GM23338 (cell line): Measurements from ENCODE around the gene PIAS4. TPM values are rescaled to one million over a fixed set of nuclear protein-coding genes. Genes with fewer than 3 reads are reported as not detected.

ENCODE experiments used
- ATAC-seq: fragments of 200-7000 bp; cut with Tn5 transposase; 3 replicates; pipeline ENCODE4 v1.9.1; 2020
- DNase-seq: peaks from one replicate; pipeline ENCODE4 v3.0.0-alpha.2; 2015; ENCODE audit warnings: low spot score
- H2AFZ ChIP-seq: fragments of 200-600 bp; sonication (generic); 2 replicates; pipeline ENCODE4 v1.8.0; 2016; ENCODE audit warnings: antibody characterized with exemption, mild to moderate bottlenecking, moderate library complexity
- H3F3A ChIP-seq: fragments of 200-600 bp; sonication (generic); replicated peaks from 2 replicates; pipeline ENCODE4 v1.8.0; 2017; ENCODE audit warnings: antibody characterized with exemption, mixed run types, low read depth
- H3K27ac ChIP-seq: fragments of 200-600 bp; sonication (generic); 2 replicates; pipeline ENCODE4 v1.6.1; 2016; ENCODE audit warnings: low read depth
- H3K27me3 ChIP-seq: fragments of 200-600 bp; sonication (generic); 2 replicates; pipeline ENCODE4 v1.8.0; 2016; ENCODE audit warnings: mild to moderate bottlenecking, mixed run types, moderate library complexity; ENCODE audit not compliant: insufficient read depth
- H3K36me3 ChIP-seq: fragments of 200-600 bp; sonication (generic); 2 replicates; pipeline ENCODE4 v1.8.0; 2016; ENCODE audit warnings: mild to moderate bottlenecking; ENCODE audit not compliant: insufficient read depth
- H3K4me1 ChIP-seq: fragments of 200-600 bp; sonication (generic); 2 replicates; pipeline ENCODE4 v1.8.0; 2016; ENCODE audit warnings: mild to moderate bottlenecking, moderate library complexity; ENCODE audit not compliant: insufficient read depth
- H3K4me2 ChIP-seq: fragments of 200-600 bp; sonication (generic); 2 replicates; pipeline ENCODE4 v1.7.1; 2017; ENCODE audit warnings: mixed run types
- H3K4me3 ChIP-seq: fragments of 200-600 bp; sonication (generic); 2 replicates; pipeline ENCODE4 v1.6.1; 2016; ENCODE audit warnings: mixed run types
- H3K79me2 ChIP-seq: fragments of 200-600 bp; sonication (generic); replicated peaks from 2 replicates; pipeline ENCODE4 v1.8.0; 2017; ENCODE audit warnings: mild to moderate bottlenecking; ENCODE audit not compliant: insufficient read depth
- H3K9me2 ChIP-seq: fragments of 200-600 bp; sonication (generic); 2 replicates; pipeline ENCODE4 v1.8.0; 2017; ENCODE audit not compliant: insufficient read depth
- H4K20me1 ChIP-seq: fragments of 200-600 bp; sonication (generic); replicated peaks from 2 replicates; pipeline ENCODE4 v1.8.0; 2017; ENCODE audit warnings: mild to moderate bottlenecking; ENCODE audit not compliant: insufficient read depth
- H3K27ac Mint-ChIP-seq: 2 replicates; pipeline ENCODE4 v1.8.0; 2020; ENCODE audit warnings: inconsistent platforms, mild to moderate bottlenecking, moderate library complexity, mixed read lengths
- H3K27me3 Mint-ChIP-seq: 3 replicates; pipeline ENCODE4 v1.8.0; 2022; ENCODE audit warnings: low read depth, mild to moderate bottlenecking, moderate library complexity, mixed read lengths, inconsistent platforms; ENCODE audit not compliant: insufficient read depth, poor library complexity
- H3K36me3 Mint-ChIP-seq: 3 replicates; pipeline ENCODE4 v1.8.0; 2021; ENCODE audit warnings: low read depth, mild to moderate bottlenecking, inconsistent platforms, moderate library complexity, mixed read lengths
- H3K4me1 Mint-ChIP-seq: 3 replicates; pipeline ENCODE4 v1.8.0; 2020; ENCODE audit warnings: mild to moderate bottlenecking, inconsistent platforms, mixed read lengths
- H3K4me3 Mint-ChIP-seq: 3 replicates; pipeline ENCODE4 v1.8.0; 2021; ENCODE audit warnings: moderate library complexity, mild to moderate bottlenecking, inconsistent platforms, mixed read lengths
- H3K9me3 Mint-ChIP-seq: 3 replicates; pipeline ENCODE4 v1.8.0; 2020; ENCODE audit warnings: moderate library complexity, mild to moderate bottlenecking, inconsistent platforms, mixed read lengths
- EZH2phosphoT487 ChIP-seq: fragments of 200-600 bp; sonication (generic); IDR thresholded peaks from one replicate; pipeline ENCODE4 v1.8.1; 2018; ENCODE audit warnings: antibody characterized with exemption; ENCODE audit not compliant: unreplicated experiment
- JUNB ChIP-seq: IDR thresholded peaks from one replicate; pipeline ENCODE4 v1.6.1; 2016; ENCODE audit warnings: antibody characterized with exemption; ENCODE audit not compliant: unreplicated experiment
- NANOG ChIP-seq: IDR thresholded peaks from 2 replicates; pipeline ENCODE4 v1.6.1; 2016; ENCODE audit warnings: antibody characterized with exemption, borderline replicate concordance
- POLR2AphosphoS5 ChIP-seq: IDR thresholded peaks from 2 replicates; pipeline ENCODE4 v1.6.1; 2016; ENCODE audit warnings: antibody characterized with exemption, low read depth
- STAT1 ChIP-seq: IDR thresholded peaks from one replicate; pipeline ENCODE4 v1.6.1; 2016; ENCODE audit warnings: antibody characterized with exemption; ENCODE audit not compliant: unreplicated experiment
- ZNF114 ChIP-seq: fragments of 250-450 bp; sonication (Bioruptor Pico); IDR thresholded peaks from 2 replicates; pipeline ENCODE4 v1.5.0; 2020; ENCODE audit warnings: mild to moderate bottlenecking, moderate library complexity
- ZNF331 ChIP-seq: fragments of 250-450 bp; sonication (Bioruptor Pico); IDR thresholded peaks from 2 replicates; pipeline ENCODE4 v1.5.0; 2020; ENCODE audit warnings: low read depth, mild to moderate bottlenecking, moderate library complexity
- ZNF462 ChIP-seq: fragments of 250-450 bp; sonication (Bioruptor Pico); IDR thresholded peaks from 2 replicates; pipeline ENCODE4 v1.5.0; 2020; ENCODE audit warnings: mild to moderate bottlenecking, moderate library complexity
- polyA plus RNA-seq: library from polyadenylated mRNA; unstranded; fragments of >200 nt; fragmentation: Nextera tagmentation; extraction: Ambion mirVana; gene quantifications from 2 replicates; pipeline ENCODE4 v1.2.1, GENCODE V29; 2016
- total RNA-seq: library from RNA; depleted of rRNA; stranded (reverse); fragments of >200 nt; shearing (Covaris generic); gene quantifications from 2 replicates; pipeline ENCODE4 v1.2.3, GENCODE V29; 2014
- TF ChIP-seq, protein P1 (sequence below), 2 experiments: fragments of 200-600 bp in 1 of 2; sonication (generic) in 1 of 2; conservative IDR thresholded peaks; 2 replicates each; pipeline versions ENCODE4 v1.5.1 to v1.6.1; 2016 to 2017; ENCODE audit warnings: antibody characterized with exemption in 2 of 2, low read depth in 2 of 2, mild to moderate bottlenecking in 2 of 2, moderate library complexity in 1 of 2

PIAS4 gene
- total and polyA plus RNA-seq, 2 experiments from 2014 or later, result 17.0 to 48.4 TPM

DNA sequence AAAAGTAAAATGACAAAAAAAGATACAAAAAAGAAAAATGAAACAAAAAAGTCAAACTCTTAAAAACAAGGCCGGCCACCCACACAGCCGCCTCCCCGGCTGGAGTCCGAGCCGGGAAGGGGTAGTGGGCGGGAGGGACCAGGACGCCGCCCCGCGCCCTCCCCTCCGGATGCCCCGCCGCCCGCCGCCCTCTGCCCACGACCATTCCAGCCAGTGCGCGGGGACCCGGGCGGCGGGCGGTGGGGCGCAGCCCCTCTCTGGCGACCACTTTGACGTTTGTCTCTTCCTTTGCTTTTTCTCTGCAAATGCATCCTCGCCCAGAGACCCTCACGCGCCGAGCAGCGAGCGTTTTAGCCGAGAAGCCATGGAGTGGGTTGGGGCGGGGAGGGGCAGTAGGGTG is 30.5 kb downstream of the PIAS4 start:
- Histone ChIP-seq H3F3A (peaks cover 15% of the 10 kb centered on the region; the same call in 1 of the 2 replicates), H3K4me3 (no peak overlapping the region), H3K4me1 (no peaks in the 10 kb centered on the region), H3K9me2 (no peaks in the 10 kb centered on the region), H3K4me2 (no peak overlapping the region), H3K36me3 (no peaks in the 10 kb centered on the region; the same call in 1 of the 2 replicates), H3K27me3 (no peaks in the 10 kb centered on the region), H3K27ac (no peak overlapping the region), H4K20me1 (no peaks in the 10 kb centered on the region; the same call in 1 of the 2 replicates), H3K79me2 (no peaks in the 10 kb centered on the region), H2AFZ (no peak overlapping the region)
- Mint-ChIP-seq H3K4me1 (no peaks in the 10 kb centered on the region; the same call in 2 of the 3 replicates), H3K9me3 (no peaks in the 10 kb centered on the region; the same call in 2 of the 3 replicates), H3K27ac (no peak overlapping the region), H3K36me3 (peaks cover 14% of the 10 kb centered on the region), H3K27me3 (peaks cover 11% of the 10 kb centered on the region), H3K4me3 (no peak overlapping the region)
- DNase-seq (no peak), ATAC-seq (no peak; the same call in 1 of the 3 replicates)
- no peak for TF ChIP-seq NANOG
- TF ChIP-seq ZNF331 (CRISPR knock-in tag), result no peak

- H3K27me3 Mint-ChIP-seq, result peaks cover 11% of the 10 kb centered on the region
- no peak for TF ChIP-seq JUNB
- TF ChIP-seq ZNF114, result no peak
- TF ChIP-seq POLR2AphosphoS5, result no peak
- TF ChIP-seq STAT1, result no peak
- TF ChIP-seq ZNF462, result no peak
- TF ChIP-seq EZH2phosphoT487, result no peak
- TF ChIP-seq ZNF331 (CRISPR knock-in tag), result no peak
- TF ChIP-seq NANOG, result no peak
- TF ChIP-seq, protein P1, sequence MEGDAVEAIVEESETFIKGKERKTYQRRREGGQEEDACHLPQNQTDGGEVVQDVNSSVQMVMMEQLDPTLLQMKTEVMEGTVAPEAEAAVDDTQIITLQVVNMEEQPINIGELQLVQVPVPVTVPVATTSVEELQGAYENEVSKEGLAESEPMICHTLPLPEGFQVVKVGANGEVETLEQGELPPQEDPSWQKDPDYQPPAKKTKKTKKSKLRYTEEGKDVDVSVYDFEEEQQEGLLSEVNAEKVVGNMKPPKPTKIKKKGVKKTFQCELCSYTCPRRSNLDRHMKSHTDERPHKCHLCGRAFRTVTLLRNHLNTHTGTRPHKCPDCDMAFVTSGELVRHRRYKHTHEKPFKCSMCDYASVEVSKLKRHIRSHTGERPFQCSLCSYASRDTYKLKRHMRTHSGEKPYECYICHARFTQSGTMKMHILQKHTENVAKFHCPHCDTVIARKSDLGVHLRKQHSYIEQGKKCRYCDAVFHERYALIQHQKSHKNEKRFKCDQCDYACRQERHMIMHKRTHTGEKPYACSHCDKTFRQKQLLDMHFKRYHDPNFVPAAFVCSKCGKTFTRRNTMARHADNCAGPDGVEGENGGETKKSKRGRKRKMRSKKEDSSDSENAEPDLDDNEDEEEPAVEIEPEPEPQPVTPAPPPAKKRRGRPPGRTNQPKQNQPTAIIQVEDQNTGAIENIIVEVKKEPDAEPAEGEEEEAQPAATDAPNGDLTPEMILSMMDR (conservative IDR thresholded peaks at IDR 0.05; ENCODE audit: low read depth in 2 of 2), result no peak
These were observed 31.3 kb downstream of the PIAS4 start for GRCh38 chr19:4038661-4039423.

More at GRCh38 chr19:4038661-4039423, 31.3 kb downstream of the PIAS4 start:
- Histone ChIP-seq H3K36me3 (no peaks in the 10 kb centered on the region; the same call in 1 of the 2 replicates), H3K4me1 (0 out of 2 replicates have a peak, but pooled peaks cover under 1% of the 10 kb centered on the region), H3K27ac (peak overlapping the region; percentile 72; the same call in 1 of the 2 replicates), H3K27me3 (no peaks in the 10 kb centered on the region), H2AFZ (no peak overlapping the region), H3K79me2 (no peaks in the 10 kb centered on the region), H3K9me2 (no peaks in the 10 kb centered on the region), H3K4me2 (no peak overlapping the region), H3F3A (peaks cover 15% of the 10 kb centered on the region; the same call in 1 of the 2 replicates), H3K4me3 (no peak overlapping the region), H4K20me1 (peaks cover 4% of the 10 kb centered on the region)
- Mint-ChIP-seq H3K27ac (no peak overlapping the region), H3K9me3 (no peaks in the 10 kb centered on the region; the same call in 2 of the 3 replicates), H3K4me3 (no peak overlapping the region), H3K36me3 (peaks cover 14% of the 10 kb centered on the region), H3K4me1 (peaks cover 2% of the 10 kb centered on the region; the same call in 1 of the 3 replicates)
- DNase-seq, result no peak
- ATAC-seq, result no peak
